GM21528 (cell line): ENCODE data around the gene VWA2.

Source experiments
- ATAC-seq: cut with Tn5 transposase; IDR thresholded peaks from one replicate; pipeline ENCODE4 v1.9.1; 2021; ENCODE audit warnings: mild to moderate bottlenecking, moderate library complexity; ENCODE audit not compliant: unreplicated experiment, low FRiP score

VWA2 gene

GRCh38 chr10:114245121-114245791 is 6.2 kb downstream of the VWA2 start:
- no peak for ATAC-seq

GRCh38 chr10:114246679-114247305 is 7.7 kb downstream of the VWA2 start:
- ATAC-seq: no peak

GRCh38 chr10:114250236-114250635 is 11.2 kb downstream of the VWA2 start:
- no peak for ATAC-seq

- no peak for ATAC-seq
Measured at GRCh38 chr10:114250716-114251115, 11.7 kb downstream of the VWA2 start.

- ATAC-seq: no peak
Measured at GRCh38 chr10:114252092-114252491, 13.0 kb downstream of the VWA2 start.

- ATAC-seq: no peak
Measured at GRCh38 chr10:114252883-114253282, 13.8 kb downstream of the VWA2 start.

- ATAC-seq: no peak
Measured at GRCh38 chr10:114255227-114255626, 16.2 kb downstream of the VWA2 start.

- ATAC-seq: no peak
Measured at GRCh38 chr10:114256008-114256765, 17.1 kb downstream of the VWA2 start.

GRCh38 chr10:114256822-114257221 is 17.8 kb downstream of the VWA2 start:
- ATAC-seq: no peak

- no peak for ATAC-seq
Measured at GRCh38 chr10:114257498-114257897, 18.4 kb downstream of the VWA2 start.

GRCh38 chr10:114258274-114258840 is 19.3 kb downstream of the VWA2 start:
- ATAC-seq: no peak

- ATAC-seq: no peak
Measured at GRCh38 chr10:114259824-114260223, 20.8 kb downstream of the VWA2 start.

GRCh38 chr10:114260366-114260765 is 21.3 kb downstream of the VWA2 start:
- no peak for ATAC-seq

- ATAC-seq: no peak
Measured at GRCh38 chr10:114261076-114261475, 22.0 kb downstream of the VWA2 start.

GRCh38 chr10:114262496-114262895 is 23.4 kb downstream of the VWA2 start:
- no peak for ATAC-seq

GRCh38 chr10:114265392-114266053 is 26.5 kb downstream of the VWA2 start:
- no peak for ATAC-seq

GRCh38 chr10:114266521-114266920 is 27.5 kb downstream of the VWA2 start:
- no peak for ATAC-seq

GRCh38 chr10:114271075-114271778 is 32.2 kb downstream of the VWA2 start:
- no peak for ATAC-seq

GRCh38 chr10:114271779-114272167 is 32.7 kb downstream of the VWA2 start:
- no peak for ATAC-seq

GRCh38 chr10:114272696-114273095 is 33.6 kb downstream of the VWA2 start:
- ATAC-seq: no peak
